Testis (tissue), 3 donors: ENCODE data around the gene SLC2A1. TPM values are rescaled to one million over a fixed set of nuclear protein-coding genes. Genes with fewer than 3 reads are reported as not detected.

Experiments
- DNase-seq: peaks from one replicate; pipeline ENCODE4 v3.0.0-alpha.2; 2019
- H3K27ac ChIP-seq, 2 donors: fragments of 200-600 bp; sonication (generic); one replicate each; pipeline ENCODE4 v1.5.1; 2019
- H3K27me3 ChIP-seq: fragments of 200-600 bp; sonication (generic); one replicate; pipeline ENCODE4 v1.5.1; 2019
- H3K36me3 ChIP-seq: fragments of 200-600 bp; sonication (generic); one replicate; pipeline ENCODE4 v1.5.1; 2017; ENCODE audit warnings: low read depth; ENCODE audit errors: missing control alignments
- H3K4me1 ChIP-seq: fragments of 200-600 bp; sonication (generic); one replicate; pipeline ENCODE4 v1.5.1; 2019
- H3K4me3 ChIP-seq, 2 donors: fragments of 200-600 bp; sonication (generic); one replicate each; pipeline ENCODE4 v1.5.1; 2017 to 2019
- H3K9me3 ChIP-seq: fragments of 200-600 bp; sonication (generic); one replicate; pipeline ENCODE4 v1.5.1; 2017
- POLR2A ChIP-seq: fragments of 450-650 bp; IDR thresholded peaks from one replicate; pipeline ENCODE4 v1.6.1; 2017; ENCODE audit warnings: antibody characterized with exemption, mild to moderate bottlenecking, moderate library complexity
- WGBS, 2 donors: methylation state at CpG; one replicate each; pipeline ENCODE4 v1.1.5; 2018; 5-methylcytosine and 5-hydroxymethylcytosine counted together
- intact Hi-C: fragments of 100-400 bp; cut with DNase I; formaldehyde crosslinking; loops from one replicate; pipeline ENCODE4 v1.15.1; 2023; ENCODE audit warnings: low total_unique reads
- polyA plus RNA-seq: library from polyadenylated mRNA; stranded (reverse); fragments of 350-450 nt; fragmentation: Illumina TruSeq; extraction: RNeasy Lipid Tissue Mini Kit (QIAGEN cat#74804); gene quantifications from one replicate; pipeline ENCODE4 v1.2.3, GENCODE V29; 2014; ENCODE audit warnings: low read depth, low replicate concordance; ENCODE audit not compliant: insufficient read depth
- total RNA-seq, 2 donors: library from RNA; depleted of rRNA; stranded (reverse); fragments of >200 nt; gene quantifications; one replicate each; pipeline ENCODE4 v1.2.3, GENCODE V29; 2016
- TF ChIP-seq, protein P1 (sequence below), 3 experiments: fragments of 450-650 bp in 2 of 3; fragments of 200-600 bp in 1 of 3; sonication (generic) in 1 of 3; IDR thresholded peaks; one replicate each; pipeline ENCODE4 v1.5.1; 2016 to 2019; ENCODE audit warnings: antibody characterized with exemption in 3 of 3, mild to moderate bottlenecking in 2 of 3, moderate library complexity in 1 of 3

The SLC2A1 gene
- total and polyA plus RNA-seq, 3 donors from 2014 or later: 19.4 to 38.3 (median 36.9) TPM

GRCh38 chr1:42990757-42991346 lies 32.2 kb upstream of the SLC2A1 start:
- no peak for DNase-seq
- 77 to 80% methylated on average over 9 of the region's 9 CpGs for WGBS, 2 donors
- no peak for TF ChIP-seq POLR2A
- TF ChIP-seq, protein P1, sequence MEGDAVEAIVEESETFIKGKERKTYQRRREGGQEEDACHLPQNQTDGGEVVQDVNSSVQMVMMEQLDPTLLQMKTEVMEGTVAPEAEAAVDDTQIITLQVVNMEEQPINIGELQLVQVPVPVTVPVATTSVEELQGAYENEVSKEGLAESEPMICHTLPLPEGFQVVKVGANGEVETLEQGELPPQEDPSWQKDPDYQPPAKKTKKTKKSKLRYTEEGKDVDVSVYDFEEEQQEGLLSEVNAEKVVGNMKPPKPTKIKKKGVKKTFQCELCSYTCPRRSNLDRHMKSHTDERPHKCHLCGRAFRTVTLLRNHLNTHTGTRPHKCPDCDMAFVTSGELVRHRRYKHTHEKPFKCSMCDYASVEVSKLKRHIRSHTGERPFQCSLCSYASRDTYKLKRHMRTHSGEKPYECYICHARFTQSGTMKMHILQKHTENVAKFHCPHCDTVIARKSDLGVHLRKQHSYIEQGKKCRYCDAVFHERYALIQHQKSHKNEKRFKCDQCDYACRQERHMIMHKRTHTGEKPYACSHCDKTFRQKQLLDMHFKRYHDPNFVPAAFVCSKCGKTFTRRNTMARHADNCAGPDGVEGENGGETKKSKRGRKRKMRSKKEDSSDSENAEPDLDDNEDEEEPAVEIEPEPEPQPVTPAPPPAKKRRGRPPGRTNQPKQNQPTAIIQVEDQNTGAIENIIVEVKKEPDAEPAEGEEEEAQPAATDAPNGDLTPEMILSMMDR (IDR thresholded peaks at IDR 0.05): no peak
- Histone ChIP-seq H3K4me3 (no peak overlapping the region), H3K4me1 (no peaks in the 10 kb centered on the region), H3K27ac (no peak overlapping the region), H3K9me3 (no peaks in the 10 kb centered on the region), H3K36me3 (no peaks in the 10 kb centered on the region), H3K27me3 (no peaks in the 10 kb centered on the region)
- intact Hi-C loops: no loop called here

DNA sequence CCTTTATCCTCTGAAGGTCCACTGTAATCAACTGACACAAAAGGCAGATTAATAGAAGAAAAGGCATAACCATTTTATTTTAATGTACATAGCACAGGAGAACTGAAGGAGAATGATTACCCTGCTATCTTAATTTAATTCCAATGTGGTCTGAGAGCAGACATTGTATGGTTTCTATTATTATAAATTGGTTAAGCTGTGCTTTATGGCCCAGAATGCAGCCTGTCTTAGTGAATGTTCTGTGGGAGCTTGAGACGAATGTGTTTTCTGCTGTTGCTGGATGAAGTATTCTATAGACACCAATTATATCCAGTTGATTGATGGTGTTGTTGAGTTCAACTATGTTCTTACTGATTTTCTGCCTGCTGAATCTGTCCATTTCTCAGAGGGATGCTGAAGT lies 25.0 kb upstream of the SLC2A1 start:
- TF ChIP-seq, protein P1 (IDR thresholded peaks at IDR 0.05): no peak
- TF ChIP-seq POLR2A: no peak
- H3K36me3 ChIP-seq: no peaks in the 10 kb centered on the region
- intact Hi-C loops: no loop called here
- H3K27ac ChIP-seq: no peak overlapping the region
- no peak for DNase-seq
- H3K4me3 ChIP-seq: no peak overlapping the region
- no peaks in the 10 kb centered on the region for H3K9me3 ChIP-seq
- WGBS, 2 donors: 79 to 86% methylated on average over 1 of the region's 1 CpG
- H3K4me1 ChIP-seq: no peaks in the 10 kb centered on the region
- H3K27me3 ChIP-seq: no peaks in the 10 kb centered on the region

DNA sequence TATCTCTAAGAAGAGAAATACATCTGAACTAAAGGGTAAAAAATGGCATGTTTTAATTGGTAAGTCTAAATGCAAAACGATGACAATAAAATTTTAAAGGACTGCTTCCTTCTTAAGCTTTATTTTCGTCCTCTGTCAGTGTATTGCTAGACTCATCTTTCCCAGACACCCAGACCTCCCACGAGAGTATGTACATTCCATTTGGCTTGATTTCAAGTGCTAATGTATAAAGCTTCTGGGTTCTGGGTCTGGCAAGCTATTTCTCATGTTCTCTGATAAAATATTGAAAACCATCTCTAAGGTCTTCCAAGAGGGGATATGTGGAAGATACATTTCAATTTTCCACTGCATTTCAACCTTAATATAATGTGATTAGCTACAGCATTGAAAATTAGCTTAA lies 24.6 kb upstream of the SLC2A1 start:
- no peaks in the 10 kb centered on the region for H3K36me3 ChIP-seq
- H3K27me3 ChIP-seq: no peaks in the 10 kb centered on the region
- intact Hi-C loops: no loop called here
- 69% methylated on average over 3 of the region's 3 CpGs for WGBS, 2 donors
- no peaks in the 10 kb centered on the region for H3K4me1 ChIP-seq
- DNase-seq: no peak
- TF ChIP-seq, protein P1 (IDR thresholded peaks at IDR 0.05): no peak
- no peak for TF ChIP-seq POLR2A
- no peak overlapping the region for H3K27ac ChIP-seq
- no peaks in the 10 kb centered on the region for H3K9me3 ChIP-seq
- no peak overlapping the region for H3K4me3 ChIP-seq

DNA sequence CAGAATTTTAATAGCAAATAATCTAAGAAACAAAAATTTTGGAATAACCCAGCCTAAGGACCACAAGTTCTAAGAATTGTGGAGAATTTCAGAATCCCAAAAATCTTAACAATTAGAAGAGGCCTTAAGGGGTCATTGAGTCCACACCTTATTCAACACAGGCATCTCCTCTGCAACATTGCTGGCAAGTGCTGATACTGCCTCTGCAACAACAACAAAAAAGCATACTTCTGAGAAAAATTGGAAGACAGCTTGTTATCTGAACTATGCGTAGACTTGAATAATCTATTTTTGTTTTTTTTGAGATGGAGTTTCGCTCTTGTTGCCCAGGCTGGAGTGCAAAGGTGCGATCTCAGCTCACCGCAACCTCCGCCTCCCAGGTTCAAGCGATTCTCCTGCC lies 24.0 kb upstream of the SLC2A1 start:
- Histone ChIP-seq H3K27ac (no peak overlapping the region), H3K4me1 (no peaks in the 10 kb centered on the region), H3K4me3 (no peak overlapping the region), H3K27me3 (no peaks in the 10 kb centered on the region), H3K36me3 (no peaks in the 10 kb centered on the region), H3K9me3 (no peaks in the 10 kb centered on the region)
- no peak for DNase-seq
- intact Hi-C loops: no loop called here
- WGBS, 2 donors: 81 to 88% methylated on average over 6 of the region's 6 CpGs
- TF ChIP-seq, protein P1 (IDR thresholded peaks at IDR 0.05): no peak
- no peak for TF ChIP-seq POLR2A

DNA sequence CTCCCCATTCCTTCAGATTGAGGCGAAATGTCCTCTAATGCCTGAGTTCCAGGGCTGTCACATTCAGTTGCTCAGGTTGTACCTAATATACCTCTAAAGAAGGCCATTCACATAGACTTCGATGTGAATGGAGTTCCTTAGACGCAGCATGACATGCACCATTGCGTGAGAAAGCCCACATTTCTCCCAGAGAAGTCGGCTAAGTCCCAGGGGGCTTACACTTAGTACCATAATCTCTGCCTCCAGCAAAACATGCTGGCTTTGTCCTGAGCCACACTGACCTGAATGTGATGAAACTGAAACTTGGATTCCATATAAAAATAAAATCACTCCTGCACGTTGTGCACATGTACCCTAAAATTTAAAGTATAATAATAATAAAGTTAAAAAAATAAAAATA lies 23.2 kb upstream of the SLC2A1 start:
- H3K9me3 ChIP-seq: no peaks in the 10 kb centered on the region
- H3K4me3 ChIP-seq: no peak overlapping the region
- no peaks in the 10 kb centered on the region for H3K4me1 ChIP-seq
- H3K36me3 ChIP-seq: no peaks in the 10 kb centered on the region
- DNase-seq: no peak
- no peak overlapping the region for H3K27ac ChIP-seq
- no peaks in the 10 kb centered on the region for H3K27me3 ChIP-seq
- intact Hi-C loops: no loop called here
- 67 to 70% methylated on average over 6 of the region's 6 CpGs for WGBS, 2 donors
- TF ChIP-seq POLR2A: no peak
- TF ChIP-seq, protein P1 (IDR thresholded peaks at IDR 0.05): no peak
